ENCODE data around the gene SNRK.
A peak's percentile ranks its signal among the peaks of the same experiment; 100 is the strongest.

The SNRK gene

GRCh38 chr3:43319794-43320193, 33.5 kb downstream of the SNRK start:
- Histone ChIP-seq H3K79me2 (peaks cover 35% of the 10 kb centered on the region), H2AFZ (no peak overlapping the region), H3K9ac (no peak overlapping the region), H3K27ac (no peak overlapping the region), H3K4me3 (ENCODE audit: low read depth, low read length) (no peak overlapping the region), H3K9me3 (ENCODE audit: control insufficient read depth, low read length) (no peaks in the 10 kb centered on the region), H3K36me3 (ENCODE audit: control insufficient read depth, insufficient read depth, low read length) (no peaks in the 10 kb centered on the region), H3K4me1 (peaks cover 7% of the 10 kb centered on the region), H3K27me3 (ENCODE audit: control insufficient read depth, insufficient read depth, low read length) (no peaks in the 10 kb centered on the region), H3K4me2 (ENCODE audit: low read length) (no peak overlapping the region)
- no peak for TF ChIP-seq CTCF (IDR thresholded peaks at IDR 0.05)

- peaks cover 7% of the 10 kb centered on the region for H3K4me1 ChIP-seq
- H3K9me3 ChIP-seq (ENCODE audit: control insufficient read depth, low read length): no peaks in the 10 kb centered on the region
Observed at GRCh38 chr3:43320288-43320687, 33.9 kb downstream of the SNRK start.

GRCh38 chr3:43323541-43323940, 37.2 kb downstream of the SNRK start:
- Histone ChIP-seq H3K27me3 (ENCODE audit: control insufficient read depth, insufficient read depth, low read length) (no peaks in the 10 kb centered on the region), H3K9ac (no peak overlapping the region), H3K79me2 (peaks cover 43% of the 10 kb centered on the region), H3K4me3 (ENCODE audit: low read depth, low read length) (no peak overlapping the region), H3K9me3 (ENCODE audit: control insufficient read depth, low read length) (no peaks in the 10 kb centered on the region), H2AFZ (no peak overlapping the region), H3K4me1 (peaks cover 10% of the 10 kb centered on the region), H3K4me2 (ENCODE audit: low read length) (no peak overlapping the region), H3K36me3 (ENCODE audit: control insufficient read depth, insufficient read depth, low read length) (no peaks in the 10 kb centered on the region), H3K27ac (no peak overlapping the region)
- no peak for TF ChIP-seq CTCF (IDR thresholded peaks at IDR 0.05)

More at GRCh38 chr3:43320288-43320687, 33.9 kb downstream of the SNRK start:
- no peak for TF ChIP-seq CTCF (IDR thresholded peaks at IDR 0.05)
- Histone ChIP-seq H3K4me3 (ENCODE audit: low read depth, low read length) (no peak overlapping the region), H3K79me2 (peaks cover 35% of the 10 kb centered on the region), H3K27ac (no peak overlapping the region), H3K4me2 (ENCODE audit: low read length) (no peak overlapping the region), H3K9ac (no peak overlapping the region), H3K36me3 (ENCODE audit: control insufficient read depth, insufficient read depth, low read length) (no peaks in the 10 kb centered on the region), H2AFZ (no peak overlapping the region), H3K27me3 (ENCODE audit: control insufficient read depth, insufficient read depth, low read length) (no peaks in the 10 kb centered on the region)

- no peaks in the 10 kb centered on the region for H3K36me3 ChIP-seq (ENCODE audit: control insufficient read depth, insufficient read depth, low read length)
- no peaks in the 10 kb centered on the region for H3K9me3 ChIP-seq (ENCODE audit: control insufficient read depth, low read length)
- no peak overlapping the region for H2AFZ ChIP-seq
- peak overlapping the region; percentile 8 for H3K27ac ChIP-seq
- peaks cover 27% of the 10 kb centered on the region for H3K79me2 ChIP-seq
- H3K4me2 ChIP-seq (ENCODE audit: low read length): no peak overlapping the region
- TF ChIP-seq CTCF (IDR thresholded peaks at IDR 0.05): no peak
- H3K9ac ChIP-seq: no peak overlapping the region
- H3K4me3 ChIP-seq (ENCODE audit: low read depth, low read length): no peak overlapping the region
- H3K4me1 ChIP-seq: peaks cover 10% of the 10 kb centered on the region
- H3K27me3 ChIP-seq (ENCODE audit: control insufficient read depth, insufficient read depth, low read length): no peaks in the 10 kb centered on the region
Observed at GRCh38 chr3:43326891-43327581, 40.7 kb downstream of the SNRK start.

DNA sequence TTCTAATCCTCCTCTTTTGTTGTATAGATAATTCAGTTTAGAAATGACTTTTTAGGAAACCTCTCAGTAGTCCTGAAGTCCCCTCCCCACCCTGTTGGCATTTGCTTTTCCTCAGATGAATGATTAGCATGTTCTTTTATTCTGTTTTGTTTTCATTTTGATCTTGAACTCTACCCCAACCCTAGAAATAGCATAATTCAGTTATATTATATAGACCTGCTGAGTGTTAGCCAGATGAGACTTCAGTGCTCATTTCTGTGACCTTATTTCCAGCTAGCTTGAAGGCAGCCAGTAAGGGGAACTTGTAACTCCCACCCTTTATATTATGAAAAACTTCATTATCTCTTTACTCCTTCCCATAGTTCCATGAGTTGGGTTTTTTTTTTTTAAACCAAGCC, 41.2 kb downstream of the SNRK start:
- Histone ChIP-seq H3K9me3 (ENCODE audit: control insufficient read depth, low read length) (no peaks in the 10 kb centered on the region), H3K27ac (no peak overlapping the region), H3K9ac (no peak overlapping the region), H2AFZ (no peak overlapping the region), H3K36me3 (ENCODE audit: control insufficient read depth, insufficient read depth, low read length) (no peaks in the 10 kb centered on the region), H3K79me2 (peaks cover 25% of the 10 kb centered on the region), H3K27me3 (ENCODE audit: control insufficient read depth, insufficient read depth, low read length) (no peaks in the 10 kb centered on the region), H3K4me3 (ENCODE audit: low read depth, low read length) (no peak overlapping the region), H3K4me2 (ENCODE audit: low read length) (no peak overlapping the region), H3K4me1 (peaks cover 10% of the 10 kb centered on the region)
- no peak for TF ChIP-seq CTCF (IDR thresholded peaks at IDR 0.05)

Data from parathyroid adenoma (tissue), 2 donors.